IMR-90 (cell line): Measurements from ENCODE around the gene CD24. TPM values are rescaled to one million over a fixed set of nuclear protein-coding genes. Genes with fewer than 3 reads are reported as not detected.

Source experiments
- ATAC-seq: fragments of 200-7000 bp; cut with Tn5 transposase; 2 replicates; pipeline ENCODE4 v1.9.1; 2020; ENCODE audit warnings: low read depth, mild to moderate bottlenecking, moderate library complexity
- BruUV-seq: library from RNA; stranded (reverse); fragments of 400-500 nt; replicated peaks from 2 replicates; lab custom pipeline; 2021; lab: Mats Ljungman, UMichigan
- CTCF ChIA-PET: fragments of 300-600 bp; formaldehyde crosslinking; extraction: SDS; loops from one replicate; lab custom pipeline; 2021; ENCODE audit warnings: antibody characterized with exemption; lab: Yijun Ruan, JAX
- POLR2A ChIA-PET: fragments of 300-600 bp; sonication (Branson Sonifier 250); formaldehyde crosslinking; loops from one replicate; lab custom pipeline; 2022; ENCODE audit warnings: antibody characterized with exemption; ENCODE audit not compliant: unreplicated experiment; lab: Charles Lee
- DNase-seq: peaks from one replicate; pipeline ENCODE4 v3.0.0; 2013
- H2AFZ ChIP-seq: replicated peaks from 2 replicates; pipeline ENCODE3; 2013; ENCODE audit warnings: low read length, mild to moderate bottlenecking; ENCODE audit not compliant: poor library complexity
- H2AK5ac ChIP-seq: 2 replicates; pipeline ENCODE4 v1.6.1; 2013; ENCODE audit warnings: low read depth, low read length, inconsistent platforms
- H2AK9ac ChIP-seq: replicated peaks from 2 replicates; pipeline ENCODE3; 2013; ENCODE audit warnings: mild to moderate bottlenecking, low read depth, low read length, moderate library complexity; ENCODE audit not compliant: poor library complexity
- H2BK120ac ChIP-seq: 2 replicates; pipeline ENCODE4 v1.6.1; 2013; ENCODE audit warnings: low read depth, low read length, inconsistent platforms
- H2BK15ac ChIP-seq: 3 replicates; pipeline ENCODE4 v1.6.1; 2013; ENCODE audit warnings: low read depth, low read length, inconsistent platforms
- H2BK20ac ChIP-seq: 2 replicates; pipeline ENCODE4 v1.6.1; 2013; ENCODE audit warnings: low read depth, mild to moderate bottlenecking, inconsistent platforms, low read length, moderate library complexity
- H2BK5ac ChIP-seq: 2 replicates; pipeline ENCODE4 v1.6.1; 2013; ENCODE audit warnings: mild to moderate bottlenecking, low read depth, low read length, inconsistent platforms; ENCODE audit not compliant: poor library complexity, severe bottlenecking
- H3K14ac ChIP-seq: replicated peaks from 2 replicates; pipeline ENCODE4 v1.6.1; 2013; ENCODE audit warnings: low read depth, low read length, inconsistent platforms
- H3K18ac ChIP-seq: 2 replicates; pipeline ENCODE4 v1.6.1; 2013; ENCODE audit warnings: low read depth, low read length, control low read depth
- H3K23ac ChIP-seq: 2 replicates; pipeline ENCODE4 v1.6.1; 2013; ENCODE audit warnings: low read depth, low read length, inconsistent platforms
- H3K27ac ChIP-seq: 2 replicates; pipeline ENCODE4 v1.5.1; 2013; ENCODE audit warnings: mild to moderate bottlenecking, control low read depth, low read length; ENCODE audit not compliant: insufficient read depth
- H3K27me3 ChIP-seq: 2 replicates; pipeline ENCODE4 v1.6.1; 2013; ENCODE audit warnings: low read length; ENCODE audit not compliant: control insufficient read depth, insufficient read depth
- H3K36me3 ChIP-seq: 2 replicates; pipeline ENCODE4 v1.6.1; 2013; ENCODE audit warnings: low read length, mixed read lengths; ENCODE audit not compliant: control insufficient read depth, insufficient read depth
- H3K4ac ChIP-seq: 2 replicates; pipeline ENCODE4 v1.6.1; 2013; ENCODE audit warnings: low read depth, low read length, inconsistent platforms
- H3K4me1 ChIP-seq: 2 replicates; pipeline ENCODE4 v1.6.1; 2013; ENCODE audit warnings: low read length, mixed read lengths; ENCODE audit not compliant: control insufficient read depth, insufficient read depth
- H3K4me2 ChIP-seq: 2 replicates; pipeline ENCODE4 v1.6.1; 2013; ENCODE audit warnings: low read depth, mild to moderate bottlenecking, control low read depth, low read length, moderate library complexity
- H3K4me3 ChIP-seq: 2 replicates; pipeline ENCODE4 v1.5.1; 2013; ENCODE audit warnings: low read depth, mild to moderate bottlenecking, control low read depth, low read length, moderate library complexity; ENCODE audit not compliant: insufficient read depth
- H3K56ac ChIP-seq: 2 replicates; pipeline ENCODE4 v1.6.1; 2013; ENCODE audit warnings: low read length, inconsistent platforms; ENCODE audit not compliant: insufficient read depth; ENCODE audit errors: extremely low read depth
- H3K79me1 ChIP-seq, 2 experiments: 2 replicates each; pipeline ENCODE4 v1.6.1; 2013; ENCODE audit warnings: low read length in 2 of 2, inconsistent platforms in 1 of 2, low read depth in 1 of 2
- H3K9ac ChIP-seq: 2 replicates; pipeline ENCODE4 v1.6.1; 2013; ENCODE audit warnings: low read depth, low read length, control low read depth
- H3K9me1 ChIP-seq: 2 replicates; pipeline ENCODE4 v1.6.1; 2013; ENCODE audit warnings: low read length, inconsistent platforms; ENCODE audit not compliant: insufficient read depth
- H3K9me3 ChIP-seq: 2 replicates; pipeline ENCODE4 v1.6.1; 2013; ENCODE audit warnings: low read length; ENCODE audit not compliant: control insufficient read depth, insufficient read depth
- H4K20me1 ChIP-seq: 2 replicates; pipeline ENCODE4 v1.6.1; 2013; ENCODE audit warnings: low read length, inconsistent platforms; ENCODE audit not compliant: insufficient read depth
- H4K5ac ChIP-seq: 2 replicates; pipeline ENCODE4 v1.6.1; 2013; ENCODE audit warnings: mild to moderate bottlenecking, low read depth, low read length, control low read depth
- H4K8ac ChIP-seq, 2 experiments: 2 replicates each; pipeline ENCODE4 v1.6.1; 2013; ENCODE audit warnings: low read depth in 2 of 2, low read length in 2 of 2, control low read depth in 1 of 2, inconsistent platforms in 1 of 2
- H4K91ac ChIP-seq: 2 replicates; pipeline ENCODE4 v1.6.1; 2013; ENCODE audit warnings: low read depth, low read length, inconsistent platforms; ENCODE audit not compliant: insufficient read depth
- BHLHE40 ChIP-seq: fragments of 150-350 bp; IDR thresholded peaks from 2 replicates; pipeline ENCODE4 v1.6.1; 2016; ENCODE audit warnings: mild to moderate bottlenecking, low read depth, low read length
- MAZ ChIP-seq: IDR thresholded peaks from 2 replicates; pipeline ENCODE4 v1.6.1; 2012; ENCODE audit warnings: low read depth, mild to moderate bottlenecking, low read length, improper control_type of control experiment, moderate library complexity, borderline replicate concordance
- SMC3 ChIP-seq: fragments of 150-350 bp; IDR thresholded peaks from 2 replicates; pipeline ENCODE4 v1.6.1; 2016; ENCODE audit warnings: low read depth, mild to moderate bottlenecking, antibody characterized with exemption, low read length, moderate library complexity
- WGBS, 2 experiments: methylation state at CpG; one replicate each; pipeline versions ENCODE4 v1.1.5 to v1.1.7; 2013; ENCODE audit warnings: missing lambda C conversion rate in 2 of 2; ENCODE audit not compliant: insufficient read length in 1 of 2; ENCODE audit errors: extremely low coverage in 2 of 2; 5-methylcytosine and 5-hydroxymethylcytosine counted together
- dilution Hi-C: fragments of 300-500 bp; cut with HindIII; formaldehyde crosslinking; loops from one replicate; pipeline ENCODE4 v1.14.3; 2018; ENCODE audit warnings: low sequenced_read_pairs; ENCODE audit not compliant: unreplicated experiment
- in situ Hi-C: fragments of 300-500 bp; cut with MboI; formaldehyde crosslinking; loops from 3 replicates; pipeline ENCODE4 v1.14.3; 2019; ENCODE audit warnings: low sequenced_read_pairs, inconsistent platforms, mixed read lengths
- intact Hi-C: fragments of 100-400 bp; cut with micrococcal nuclease; formaldehyde crosslinking; loops from 2 replicates; pipeline ENCODE4 v1.10.0; 2022
- polyA plus RNA-seq, 3 experiments: library from polyadenylated mRNA; depleted of rRNA; stranded (reverse); fragments of >200 nt; gene quantifications; 2 replicates each; pipeline ENCODE4 v1.2.3, GENCODE V29; 2012; ENCODE audit warnings: low replicate concordance in 1 of 3
- total RNA-seq: library from RNA; depleted of rRNA; stranded (reverse); fragments of >200 nt; gene quantifications from 2 replicates; pipeline ENCODE4 v1.2.3, GENCODE V29; 2012

Gene CD24
- total and polyA plus RNA-seq, 2 of the 4 experiments (the other 2 are of a cell fraction): 0.07 to 0.18 TPM

DNA sequence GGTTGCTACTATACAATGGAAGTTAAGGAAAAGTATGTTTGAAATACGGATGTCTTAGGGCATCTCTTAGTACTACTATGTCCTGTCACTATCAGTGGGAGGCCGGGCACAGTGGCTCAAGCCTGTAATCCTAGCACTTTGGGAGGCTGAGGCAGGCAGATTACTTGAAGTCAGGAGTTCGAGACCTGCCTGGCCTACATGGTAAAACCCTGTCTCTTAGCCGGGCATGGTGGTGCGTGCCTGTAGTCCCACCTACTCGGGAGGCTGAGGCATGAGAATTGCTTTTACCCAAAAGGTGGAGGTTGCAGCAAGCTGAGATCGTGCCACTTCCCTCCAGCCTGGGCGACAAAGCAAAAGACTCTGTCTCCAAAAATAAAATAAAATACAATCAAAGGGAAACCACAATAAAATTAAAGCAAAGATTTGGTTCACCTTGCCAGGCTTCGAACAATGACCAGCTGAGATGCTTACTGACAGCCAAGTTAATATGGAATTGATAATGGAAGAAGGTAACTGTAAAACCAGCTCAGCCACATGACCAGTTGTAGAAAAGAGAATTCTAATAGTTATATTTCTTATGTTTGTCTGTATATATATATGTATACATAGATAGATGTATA lies 6.5 kb downstream of the CD24 start:
- BruUV-seq: no TSS peak

More for the DNA sequence above, 6.5 kb downstream of the CD24 start:
- Histone ChIP-seq H2AK9ac (no peak overlapping the region), H4K8ac (no peak overlapping the region), H3K9me3 (no peaks in the 10 kb centered on the region; the same call in 1 of the 2 replicates), H2AK5ac (no peak overlapping the region), H4K5ac (no peak overlapping the region), H2BK120ac (no peak overlapping the region), H3K4me3 (no peak overlapping the region), H3K4ac (no peak overlapping the region), H3K9me1 (no peaks in the 10 kb centered on the region), H3K79me1 (no peaks in the 10 kb centered on the region), H3K23ac (no peak overlapping the region), H2BK20ac (no peak overlapping the region), H3K56ac (no peak overlapping the region), H3K14ac (no peak overlapping the region), H3K27me3 (peaks cover 14% of the 10 kb centered on the region), H3K18ac (no peak overlapping the region), H2BK5ac (no peak overlapping the region), H3K4me1 (no peaks in the 10 kb centered on the region), H4K91ac (no peak overlapping the region), H4K20me1 (no peaks in the 10 kb centered on the region), H3K4me2 (no peak overlapping the region), H2BK15ac (no peak overlapping the region), H3K9ac (no peak overlapping the region), H3K27ac (no peak overlapping the region), H3K36me3 (no peaks in the 10 kb centered on the region), H2AFZ (no peak overlapping the region)
- CTCF ChIA-PET: no interaction called here
- dilution Hi-C loops (loop anchor here (25.0 kb wide), 1 partner anchor 506 kb away; no protein-coding TSS in a partner anchor), in situ Hi-C loops (no loop called here), intact Hi-C loops (no loop called here)
- no peak for ATAC-seq
- POLR2A ChIA-PET: no interaction called here
- WGBS, 2 experiments: 81% methylated on average over 5 of the region's 9 CpGs; no CpG with 5 or more reads in 1 of the 2 experiments
- no peak for DNase-seq
- TF ChIP-seq MAZ (no peak), SMC3 (no peak), BHLHE40 (no peak)
